Gastrocnemius medialis (tissue), 4 donors: ENCODE results near the gene KLHL12.
A peak's percentile ranks its signal among the peaks of the same experiment; 100 is the strongest.

Experiments
- POLR2A ChIP-seq, 2 donors: fragments of 450-650 bp; IDR thresholded peaks; one replicate each; pipeline ENCODE4 v1.6.1; 2017; ENCODE audit warnings: antibody characterized with exemption in 2 of 2, mild to moderate bottlenecking in 2 of 2, moderate library complexity in 2 of 2
- TF ChIP-seq, protein P1 (sequence below), 5 experiments: fragments of 450-650 bp in 3 of 5; fragments of 200-600 bp in 2 of 5; sonication (generic) in 2 of 5; IDR thresholded peaks in 4 of 5; conservative IDR thresholded peaks in 1 of 5; 1 replicate in 4 of 5; 2 replicates in 1 of 5; pipeline ENCODE4 v1.5.1; 2016 to 2019; ENCODE audit warnings: antibody characterized with exemption in 5 of 5, mild to moderate bottlenecking in 3 of 5, moderate library complexity in 3 of 5

DNA sequence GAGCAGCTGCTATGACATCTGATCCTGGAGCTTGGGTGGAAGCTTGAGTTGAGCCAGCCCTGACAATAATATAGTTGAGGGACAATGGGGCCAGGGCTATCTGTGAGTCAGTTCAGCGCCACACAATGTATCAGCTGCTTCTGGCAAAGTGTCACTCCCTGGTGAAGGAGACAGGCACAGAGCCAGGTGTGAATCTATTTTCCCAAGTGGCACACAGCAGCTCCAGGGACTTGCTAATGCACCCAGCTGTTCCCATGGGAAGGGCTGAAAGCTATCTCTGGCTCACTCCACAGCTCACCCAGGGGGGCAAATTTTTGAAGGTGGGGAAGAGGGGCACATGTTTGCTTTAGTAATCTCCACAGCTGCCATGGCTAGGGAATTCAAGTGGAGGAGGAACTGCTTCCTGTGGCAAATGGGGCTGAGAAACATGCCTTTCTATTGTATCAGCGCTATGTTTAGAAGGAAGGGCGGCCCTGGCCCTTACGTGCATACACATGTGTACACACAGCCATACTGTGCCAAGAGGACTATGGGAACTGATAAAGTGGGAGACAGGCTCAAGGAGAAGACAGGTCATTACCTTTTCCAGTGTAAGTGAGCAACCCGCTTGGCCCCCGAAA is 37.9 kb upstream of the KLHL12 start:
- TF ChIP-seq, protein P1, sequence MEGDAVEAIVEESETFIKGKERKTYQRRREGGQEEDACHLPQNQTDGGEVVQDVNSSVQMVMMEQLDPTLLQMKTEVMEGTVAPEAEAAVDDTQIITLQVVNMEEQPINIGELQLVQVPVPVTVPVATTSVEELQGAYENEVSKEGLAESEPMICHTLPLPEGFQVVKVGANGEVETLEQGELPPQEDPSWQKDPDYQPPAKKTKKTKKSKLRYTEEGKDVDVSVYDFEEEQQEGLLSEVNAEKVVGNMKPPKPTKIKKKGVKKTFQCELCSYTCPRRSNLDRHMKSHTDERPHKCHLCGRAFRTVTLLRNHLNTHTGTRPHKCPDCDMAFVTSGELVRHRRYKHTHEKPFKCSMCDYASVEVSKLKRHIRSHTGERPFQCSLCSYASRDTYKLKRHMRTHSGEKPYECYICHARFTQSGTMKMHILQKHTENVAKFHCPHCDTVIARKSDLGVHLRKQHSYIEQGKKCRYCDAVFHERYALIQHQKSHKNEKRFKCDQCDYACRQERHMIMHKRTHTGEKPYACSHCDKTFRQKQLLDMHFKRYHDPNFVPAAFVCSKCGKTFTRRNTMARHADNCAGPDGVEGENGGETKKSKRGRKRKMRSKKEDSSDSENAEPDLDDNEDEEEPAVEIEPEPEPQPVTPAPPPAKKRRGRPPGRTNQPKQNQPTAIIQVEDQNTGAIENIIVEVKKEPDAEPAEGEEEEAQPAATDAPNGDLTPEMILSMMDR (IDR thresholded peaks at IDR 0.05 in 4 of 5, conservative IDR thresholded peaks at IDR 0.05 in 1 of 5) = no peak
- TF ChIP-seq POLR2A (IDR thresholded peaks at IDR 0.05) = peak; percentile 40 to 71
